Measurements from ENCODE around the gene SLC25A30.
"Not testable (repeated sequence)": the region's sequence is repeated elsewhere in the genome, so short reads cannot be mapped to it uniquely, and the experiment has no call there.

DNA sequence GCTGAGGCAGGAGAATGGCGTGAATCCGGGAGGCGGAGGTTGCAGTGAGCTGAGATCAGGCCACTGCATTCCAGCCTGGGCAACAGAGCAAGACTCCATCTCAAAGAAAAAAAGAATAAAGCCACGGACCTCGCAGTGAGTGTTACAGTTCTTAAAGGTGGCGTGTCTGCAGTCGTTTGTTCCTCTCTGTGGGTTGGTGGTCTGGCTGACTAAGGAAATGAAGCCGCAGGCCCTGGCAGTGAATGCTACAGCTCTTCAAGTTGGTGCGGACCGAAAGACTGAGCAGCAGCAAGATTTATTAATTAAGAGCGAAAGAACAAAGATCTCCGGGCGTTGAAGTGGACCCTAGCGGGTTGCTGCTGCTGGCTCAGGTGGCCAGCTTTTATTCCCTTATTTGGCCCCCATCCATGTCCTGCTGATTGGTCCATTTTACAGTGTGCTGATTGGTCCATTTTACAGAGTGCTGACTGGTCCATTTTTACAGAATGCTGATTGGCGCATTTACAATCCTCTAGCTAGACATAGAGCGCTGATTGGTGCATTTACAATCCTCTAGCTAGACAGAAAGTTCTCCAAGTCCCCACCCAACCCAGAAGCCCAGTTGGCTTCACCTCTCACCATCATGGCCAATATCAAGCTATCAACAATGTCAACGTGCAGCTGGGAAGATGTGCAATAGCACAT is 31.1 kb downstream of the SLC25A30 start:
- not testable (repeated sequence) for TF ChIP-seq CTCF, POLR2A (IDR thresholded peaks at IDR 0.05)

All from prostate gland (tissue), 2 donors.